Stimulated activated CD8-positive, alpha-beta memory T cell treated with anti-CD3 and anti-CD28 coated beads, Interleukin-15, amount 100 ng/mL, for 4 hours (primary cell): ENCODE measurements around the gene PODXL2.

ENCODE experiments used
- DNase-seq, 2 donors: peaks; one replicate each; pipeline ENCODE4 v3.0.0-alpha.2; 2020; ENCODE audit warnings: low read depth in 2 of 2

Gene PODXL2

GRCh38 chr3:127720985-127721935 lies 92.3 kb downstream of the PODXL2 start:
- DNase-seq = no peak

DNA sequence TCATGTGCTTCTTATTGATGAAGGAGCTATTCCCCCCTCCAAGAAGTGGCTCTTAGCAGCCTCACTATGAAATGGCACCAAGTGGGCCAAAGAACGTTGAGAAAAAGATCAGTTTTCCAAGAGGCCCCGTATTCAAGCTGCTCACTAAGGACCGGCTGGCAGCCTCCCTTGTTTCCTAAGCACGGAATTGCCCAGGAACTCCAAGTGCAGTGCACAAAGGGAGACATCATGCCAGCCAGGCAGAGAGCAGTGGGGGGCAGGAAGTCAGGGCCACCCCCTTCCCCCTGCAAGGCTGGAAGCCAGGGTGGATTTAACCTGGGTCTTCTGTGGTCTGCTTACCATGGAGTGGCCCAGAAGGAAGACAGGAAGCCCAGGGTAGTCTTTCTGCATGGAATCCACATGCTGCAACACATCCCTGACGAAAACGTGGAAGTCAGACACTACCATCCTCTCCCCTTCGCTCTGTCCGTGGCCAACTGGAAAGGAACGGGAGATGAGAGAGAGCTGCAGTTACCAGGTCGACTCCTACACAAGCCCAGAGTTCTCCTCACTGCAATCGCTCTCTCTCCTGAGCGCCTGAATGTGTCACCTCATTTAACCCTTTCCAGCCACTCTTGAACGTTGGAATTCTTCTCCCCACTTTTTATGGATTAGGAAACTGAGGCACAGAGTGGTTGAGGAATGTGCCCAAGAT lies 93.3 kb downstream of the PODXL2 start:
- no peak for DNase-seq
